Astrocyte of the cerebellum (primary cell): ENCODE data around the gene CCDC59.
A peak's percentile ranks its signal among the peaks of the same experiment; 100 is the strongest.

Experiments
- DNase-seq: peaks from one replicate; pipeline ENCODE4 v3.0.0-alpha.2; 2011; ENCODE audit warnings: low read depth
- H3K4me3 ChIP-seq: 2 replicates; pipeline ENCODE4 v1.5.1; 2011; ENCODE audit warnings: mild to moderate bottlenecking, low read depth, low read length, moderate library complexity
- CTCF ChIP-seq: IDR thresholded peaks from 2 replicates; pipeline ENCODE4 v1.5.1; 2012; ENCODE audit warnings: low read length, low read depth, moderate library complexity, mild to moderate bottlenecking; ENCODE audit errors: missing control alignments
- in situ Hi-C: cut with HindIII; loops from 2 replicates; pipeline ENCODE4 v1.10.0; 2017; ENCODE audit warnings: low sequenced_read_pairs

The CCDC59 gene

GRCh38 chr12:82357845-82358199 is 365 bp downstream of the CCDC59 start:
- DNase-seq, result no peak
- no peak for TF ChIP-seq CTCF
- in situ Hi-C loops, result no loop called here
- peak overlapping the region; percentile 96 for H3K4me3 ChIP-seq

- in situ Hi-C loops, result no loop called here
- no peak for DNase-seq
- peak overlapping the region; percentile 96 for H3K4me3 ChIP-seq
- TF ChIP-seq CTCF, result no peak
These were observed 847 bp downstream of the CCDC59 start for GRCh38 chr12:82357340-82357739.

- DNase-seq, result no peak
- no peak overlapping the region for H3K4me3 ChIP-seq
- no peak for TF ChIP-seq CTCF
- in situ Hi-C loops, result no loop called here
These were observed 6.8 kb downstream of the CCDC59 start for GRCh38 chr12:82351390-82351789.

GRCh38 chr12:82350161-82350560 is 8.0 kb downstream of the CCDC59 start:
- no peak overlapping the region for H3K4me3 ChIP-seq
- in situ Hi-C loops, result no loop called here
- no peak for TF ChIP-seq CTCF
- no peak for DNase-seq

- no peak for TF ChIP-seq CTCF
- in situ Hi-C loops, result no loop called here
- no peak for DNase-seq
- H3K4me3 ChIP-seq, result no peak overlapping the region
These were observed 28.7 kb downstream of the CCDC59 start for GRCh38 chr12:82329508-82329907.

- H3K4me3 ChIP-seq, result no peak overlapping the region
- TF ChIP-seq CTCF, result no peak
- in situ Hi-C loops, result no loop called here
- DNase-seq, result no peak
These were observed 30.3 kb downstream of the CCDC59 start for GRCh38 chr12:82327861-82328260.

- peak; percentile 35 for TF ChIP-seq CTCF
- H3K4me3 ChIP-seq, result no peak overlapping the region
- in situ Hi-C loops, result no loop called here
- peak; percentile 29 for DNase-seq
These were observed 31.2 kb downstream of the CCDC59 start for GRCh38 chr12:82326905-82327503.
